Heart right ventricle (tissue), 16 donors: Measurements from ENCODE around the gene PADI2. TPM values are rescaled to one million over a fixed set of nuclear protein-coding genes. Genes with fewer than 3 reads are reported as not detected.

ENCODE experiments used
- ATAC-seq, 8 donors: fragments of 200-7000 bp; cut with Tn5 transposase; one replicate each; pipeline ENCODE4 v1.9.1; 2020; ENCODE audit warnings: mild to moderate bottlenecking in 8 of 8, moderate library complexity in 8 of 8, moderate number of reproducible peaks in 1 of 8
- DNase-seq, 2 donors: peaks; one replicate each; pipeline ENCODE4 v3.0.0-alpha.2; 2020
- H3K27ac ChIP-seq, 10 donors: fragments of 200-600 bp; sonication (generic) in 2 of 10; one replicate each; pipeline versions ENCODE4 v1.5.0 to v1.8.0; 2020 to 2022; ENCODE audit warnings: mild to moderate bottlenecking in 3 of 10
- H3K27me3 ChIP-seq, 7 donors: fragments of 200-600 bp; one replicate each; pipeline ENCODE4 v1.8.0; 2021 to 2022; ENCODE audit warnings: mild to moderate bottlenecking in 2 of 7
- H3K36me3 ChIP-seq, 9 donors: fragments of 200-600 bp; sonication (generic) in 1 of 9; one replicate each; pipeline versions ENCODE4 v1.5.0 to v1.8.0; 2020 to 2022; ENCODE audit warnings: mild to moderate bottlenecking in 2 of 9
- H3K4me1 ChIP-seq, 9 donors: fragments of 200-600 bp; sonication (generic) in 1 of 9; one replicate each; pipeline versions ENCODE4 v1.5.0 to v1.8.0; 2020 to 2022; ENCODE audit warnings: mild to moderate bottlenecking in 4 of 9
- H3K4me3 ChIP-seq, 10 donors: fragments of 200-600 bp; sonication (generic) in 2 of 10; one replicate each; pipeline versions ENCODE4 v1.5.0 to v1.8.0; 2020 to 2022; ENCODE audit warnings: mild to moderate bottlenecking in 7 of 10, moderate library complexity in 2 of 10
- H3K9me3 ChIP-seq, 11 donors: fragments of 200-600 bp in 10 of 11; sonication (generic) in 2 of 11; one replicate each; pipeline versions ENCODE4 v1.5.0 to v1.8.0; 2013 to 2022; ENCODE audit warnings: mild to moderate bottlenecking in 2 of 11, control low read depth in 1 of 11, moderate library complexity in 1 of 11
- WGBS, 2 donors: extraction: QIAGEN DNeasy Blood & Tissue Kit; methylation state at CpG; one replicate each; pipeline ENCODE4 v1.1.7; 2013; ENCODE audit warnings: inconsistent platforms in 1 of 2; 5-methylcytosine and 5-hydroxymethylcytosine counted together
- intact Hi-C, 10 donors: fragments of 100-400 bp; cut with DNase I; formaldehyde crosslinking; loops; one replicate each; pipeline versions ENCODE4 v1.11.1 to v1.14.2; 2022
- polyA plus RNA-seq, 2 donors: library from polyadenylated mRNA; stranded (reverse); fragments of 200-250 nt; gene quantifications; one replicate each; pipeline ENCODE4 v1.2.3, GENCODE V29; 2013
- total RNA-seq, 10 donors: library from RNA; stranded (reverse); fragmentation: NEBNext Ultra II Directional in 3 of 10; extraction: Animal tissue kit (Norgen Biotek cat#: 25700) in 3 of 10; gene quantifications; one replicate each; pipeline versions ENCODE4 v1.2.1 to v1.2.4, GENCODE V29; 2021 to 2023
- TF ChIP-seq, protein P1 (sequence below), 9 donors: fragments of 200-600 bp; sonication (generic) in 2 of 9; IDR thresholded peaks; one replicate each; pipeline versions ENCODE4 v1.5.0 to v1.8.0; 2021 to 2022; ENCODE audit warnings: antibody characterized with exemption in 9 of 9, mild to moderate bottlenecking in 5 of 9, moderate library complexity in 1 of 9
- donor health status: Arrhythmogenic right ventricular cardiomyopathy.
- donor health status: ischemic (EF 13 %, LVEDD 7.1; RV severe dilation, severe dysfunction).
- donor health status: healthy with polysubstance abuse.
- donor health status: DM: no; HTN: yes; CAD: no.
- donor health status: DM: no; HTN: no; CAD: no.
- donor health status: ischemic (EF 25% LVEDD 6.9; RV normal size, moderate dysfunction).
- donor health status: ischemic (EF 25% LVEDD 5.7; RV mildly dilated, moderate dysfunction).
- donor health status: healthy.
- donor health status: DM: yes; HTN: yes; CAD: no.
- donor health status: Ischemic cardiomyopathy.
- donor health status: ischemic (EF 35%, LVEDD 5.7; RV mildly dilated, moderate dysfunction).
- donor health status: nonischemic (EF 11% LVEDD 7.7; RV severe dilation, severe dysfunction).
- donor health status: DM: yes; HTN: yes; CAD: no.
- donor health status: PGD.
- donor health status: ischemic (EF 29% LVEDD 5.4; RV normal size, mild dysfunction).
- donor health status: nonischemic (EF 23%, LVEDD 6.1; RV moderate dilation, normal function).

Gene PADI2
- total and polyA plus RNA-seq, 12 donors: 0.07 to 1.1 (median 0.47) TPM

DNA sequence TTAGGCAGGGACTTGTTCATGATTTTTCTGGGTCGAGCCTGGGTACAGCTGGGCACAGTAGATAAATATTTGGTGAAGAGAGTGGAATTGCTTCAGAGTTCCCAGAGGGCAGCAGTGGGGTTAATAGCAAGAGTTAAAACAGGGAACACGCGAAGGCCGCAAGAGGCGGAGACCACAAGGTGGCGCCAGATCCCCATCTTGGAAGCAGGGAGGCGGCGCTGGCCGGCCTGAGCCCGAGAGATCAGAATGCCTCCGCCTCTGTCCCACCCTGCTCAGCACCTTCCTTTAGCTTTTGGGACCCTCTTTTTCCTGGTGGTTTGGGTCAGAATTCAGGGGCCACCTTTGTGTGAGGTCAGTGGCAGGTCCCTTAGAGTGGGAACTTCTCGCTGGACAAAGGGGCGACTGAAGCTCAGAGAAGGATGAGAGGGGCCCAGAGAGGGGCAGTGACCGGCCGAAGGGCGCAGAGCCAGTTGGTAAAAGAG lies 6.5 kb upstream of the PADI2 start:
- H3K27ac ChIP-seq: no peak overlapping the region
- no peak overlapping the region for H3K4me3 ChIP-seq
- no peaks in the 10 kb centered on the region for H3K9me3 ChIP-seq
- TF ChIP-seq, protein P1, sequence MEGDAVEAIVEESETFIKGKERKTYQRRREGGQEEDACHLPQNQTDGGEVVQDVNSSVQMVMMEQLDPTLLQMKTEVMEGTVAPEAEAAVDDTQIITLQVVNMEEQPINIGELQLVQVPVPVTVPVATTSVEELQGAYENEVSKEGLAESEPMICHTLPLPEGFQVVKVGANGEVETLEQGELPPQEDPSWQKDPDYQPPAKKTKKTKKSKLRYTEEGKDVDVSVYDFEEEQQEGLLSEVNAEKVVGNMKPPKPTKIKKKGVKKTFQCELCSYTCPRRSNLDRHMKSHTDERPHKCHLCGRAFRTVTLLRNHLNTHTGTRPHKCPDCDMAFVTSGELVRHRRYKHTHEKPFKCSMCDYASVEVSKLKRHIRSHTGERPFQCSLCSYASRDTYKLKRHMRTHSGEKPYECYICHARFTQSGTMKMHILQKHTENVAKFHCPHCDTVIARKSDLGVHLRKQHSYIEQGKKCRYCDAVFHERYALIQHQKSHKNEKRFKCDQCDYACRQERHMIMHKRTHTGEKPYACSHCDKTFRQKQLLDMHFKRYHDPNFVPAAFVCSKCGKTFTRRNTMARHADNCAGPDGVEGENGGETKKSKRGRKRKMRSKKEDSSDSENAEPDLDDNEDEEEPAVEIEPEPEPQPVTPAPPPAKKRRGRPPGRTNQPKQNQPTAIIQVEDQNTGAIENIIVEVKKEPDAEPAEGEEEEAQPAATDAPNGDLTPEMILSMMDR (IDR thresholded peaks at IDR 0.05): peak; percentile 85 to 98 (median 92)
- H3K36me3 ChIP-seq: no peaks in the 10 kb centered on the region
- H3K27me3 ChIP-seq: peaks cover 0 to 16% (median 2%) of the 10 kb centered on the region in 7 donors
- ATAC-seq (peak; percentile 77 to 88 (median 83)), DNase-seq (peak; percentile 84 to 89)
- WGBS, 2 donors: 13 to 16% methylated on average over 16 of the region's 16 CpGs
- H3K4me1 ChIP-seq: peaks cover 0 to 43% (median 5%) of the 10 kb centered on the region in 9 donors
- intact Hi-C loops: loop anchor here (1.0 to 10.0 kb wide), 8 partner anchors 61 to 282 kb away; no protein-coding TSS in a partner anchor

DNA sequence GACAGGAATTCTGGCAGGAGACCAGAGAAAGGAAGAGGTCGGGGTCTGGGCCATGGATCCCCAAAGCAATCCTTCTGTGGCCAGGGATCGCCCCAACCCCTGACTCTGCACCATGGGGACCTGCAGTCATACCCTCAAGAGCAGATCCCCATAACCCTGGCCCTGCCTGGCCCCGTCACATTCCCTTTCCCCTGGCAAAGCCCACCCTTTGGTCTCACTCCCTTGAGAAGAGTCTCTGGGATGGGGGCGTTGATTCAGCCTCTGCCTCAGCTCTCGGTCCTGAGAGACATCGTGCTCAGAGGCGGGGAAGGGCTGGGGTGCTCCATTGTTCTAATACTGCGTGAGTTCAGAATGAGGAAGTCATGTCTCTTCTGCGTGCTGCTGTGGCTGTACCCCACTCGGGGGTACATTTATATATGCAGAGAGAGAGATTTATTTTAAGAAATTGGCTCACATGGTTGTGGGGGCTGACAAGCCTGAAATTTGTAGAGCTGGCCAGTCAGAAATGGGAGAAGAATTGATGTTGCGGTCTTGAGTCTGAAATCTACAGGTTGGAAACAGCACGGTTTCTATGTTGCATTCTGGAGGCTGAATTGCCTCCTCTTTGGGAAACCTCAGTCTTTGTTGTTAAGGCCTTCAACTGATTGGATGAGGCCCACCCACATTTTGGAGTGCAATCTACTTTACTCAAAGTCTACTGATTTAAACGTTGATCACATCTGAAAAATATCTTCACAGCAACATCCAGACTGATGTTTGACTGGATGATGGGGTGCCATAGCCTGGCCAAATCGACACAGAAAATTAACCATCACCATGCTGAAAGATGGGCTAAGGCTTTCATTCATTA lies 4.2 kb upstream of the PADI2 start:
- Histone ChIP-seq H3K4me3 (no peak overlapping the region), H3K9me3 (no peaks in the 10 kb centered on the region), H3K36me3 (no peaks in the 10 kb centered on the region), H3K27me3 (peaks cover 0 to 37% (median 18%) of the 10 kb centered on the region in 7 donors), H3K27ac (peak overlapping the region in 1 of 10 donors; percentile 3), H3K4me1 (peaks cover 0 to 54% (median 17%) of the 10 kb centered on the region in 9 donors)
- intact Hi-C loops: loop anchor here in 8 of 10 donors (2.0 to 10.0 kb wide), 5 partner anchors 59 to 284 kb away; no protein-coding TSS in a partner anchor
- TF ChIP-seq, protein P1 (IDR thresholded peaks at IDR 0.05): no peak
- DNase-seq: no peak
- WGBS, 2 donors: 63 to 66% methylated on average over 14 of the region's 14 CpGs
- no peak for ATAC-seq

DNA sequence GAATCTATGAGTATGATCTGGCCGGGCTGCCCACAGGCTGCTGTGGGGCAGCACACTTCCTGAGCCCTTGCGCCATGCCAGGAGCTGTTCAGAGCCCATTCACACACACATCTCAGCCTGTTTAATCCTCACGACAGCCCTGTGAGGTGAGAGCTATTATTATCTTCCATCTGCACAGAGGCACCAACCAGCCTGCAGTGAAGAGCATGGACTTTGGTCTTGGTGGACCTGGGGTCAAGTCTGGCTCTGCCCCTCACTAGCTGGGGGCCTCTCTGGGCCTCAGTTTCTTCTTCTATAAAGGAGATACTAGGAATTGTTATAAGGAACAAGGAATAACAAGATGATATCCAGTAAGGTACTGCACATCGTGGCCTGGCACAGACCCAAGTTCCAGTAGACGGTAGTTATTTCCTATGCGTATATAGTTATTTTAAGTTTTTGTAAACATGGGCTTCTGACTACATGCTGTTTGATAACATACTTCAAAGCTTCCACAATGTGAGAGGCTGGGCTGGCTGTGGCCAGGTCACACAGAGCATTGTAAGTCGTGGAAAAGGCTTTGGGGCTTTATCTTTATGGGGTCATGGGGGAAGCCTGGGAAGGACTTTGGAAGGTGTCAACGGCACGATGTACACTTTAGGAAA lies 3.4 kb upstream of the PADI2 start:
- Histone ChIP-seq H3K4me1 (peaks cover 0 to 47% (median 17%) of the 10 kb centered on the region in 9 donors), H3K9me3 (no peaks in the 10 kb centered on the region), H3K4me3 (no peak overlapping the region), H3K27ac (peak overlapping the region in 1 of 10 donors; percentile 14), H3K36me3 (no peaks in the 10 kb centered on the region), H3K27me3 (peaks cover 0 to 45% (median 26%) of the 10 kb centered on the region in 7 donors)
- ATAC-seq (peak in 5 of 8 donors; percentile 36 to 75 (median 57)), DNase-seq (no peak)
- WGBS, 2 donors: 22 to 28% methylated on average over 9 of the region's 9 CpGs
- intact Hi-C loops: loop anchor here in 7 of 10 donors (2.0 to 10.0 kb wide), 5 partner anchors 58 to 285 kb away; no protein-coding TSS in a partner anchor
- TF ChIP-seq, protein P1 (IDR thresholded peaks at IDR 0.05): no peak

DNA sequence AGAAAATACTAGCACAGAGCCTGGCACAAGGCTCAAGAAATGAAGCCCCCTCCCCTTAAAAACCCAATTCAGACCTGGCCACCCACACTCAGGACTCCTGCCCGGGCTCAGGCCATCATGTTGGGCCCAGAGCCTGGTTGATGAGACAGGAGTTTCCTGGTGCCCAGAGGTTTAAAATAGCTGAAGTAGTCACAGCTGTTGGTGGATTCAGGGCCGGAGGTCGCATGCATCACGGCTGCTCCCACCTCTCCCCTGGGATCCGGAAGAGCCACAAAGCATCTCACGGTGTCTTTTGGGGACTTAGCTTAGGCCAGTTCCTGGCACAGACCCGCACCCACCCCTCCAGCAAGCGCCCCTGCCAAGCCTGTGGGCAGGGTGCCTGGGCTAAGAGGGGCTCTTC lies 2.6 kb upstream of the PADI2 start:
- ATAC-seq (peak in 2 of 8 donors; percentile 14 to 23), DNase-seq (no peak)
- H3K27ac ChIP-seq: peak overlapping the region in 1 of 10 donors; percentile 14
- peaks cover 0 to 45% (median 17%) of the 10 kb centered on the region in 9 donors for H3K4me1 ChIP-seq
- intact Hi-C loops: loop anchor here in 7 of 10 donors (2.0 to 10.0 kb wide), 5 partner anchors 57 to 285 kb away; no protein-coding TSS in a partner anchor
- no peak overlapping the region for H3K4me3 ChIP-seq
- no peaks in the 10 kb centered on the region for H3K36me3 ChIP-seq
- peaks cover 0 to 52% (median 33%) of the 10 kb centered on the region in 7 donors for H3K27me3 ChIP-seq
- WGBS, 2 donors: 46 to 54% methylated on average over 8 of the region's 8 CpGs
- no peaks in the 10 kb centered on the region for H3K9me3 ChIP-seq
- TF ChIP-seq, protein P1 (IDR thresholded peaks at IDR 0.05): no peak
